Measurements from ENCODE around the gene NUP205.
A peak's percentile ranks its signal among the peaks of the same experiment; 100 is the strongest.

The NUP205 gene

GRCh38 chr7:135550196-135550595, 7.5 kb upstream of the NUP205 start:
- DNase-seq (ENCODE audit: low spot score) = no peak

- no peak for DNase-seq (ENCODE audit: low spot score)
Observed at GRCh38 chr7:135552148-135552547, 5.6 kb upstream of the NUP205 start.

- DNase-seq (ENCODE audit: low spot score) = no peak
Observed at GRCh38 chr7:135553346-135553745, 4.4 kb upstream of the NUP205 start.

- peak; percentile 73 for DNase-seq (ENCODE audit: low spot score)
Observed at GRCh38 chr7:135558337-135558767, 635 bp downstream of the NUP205 start.

- DNase-seq (ENCODE audit: low spot score) = no peak
Observed at GRCh38 chr7:135558881-135559280, 1.2 kb downstream of the NUP205 start.

GRCh38 chr7:135560631-135561030, 2.9 kb downstream of the NUP205 start:
- DNase-seq (ENCODE audit: low spot score) = no peak

GRCh38 chr7:135562720-135563119, 5.0 kb downstream of the NUP205 start:
- DNase-seq (ENCODE audit: low spot score) = no peak

- DNase-seq (ENCODE audit: low spot score) = no peak
Observed at GRCh38 chr7:135571834-135572233, 14.1 kb downstream of the NUP205 start.

- DNase-seq (ENCODE audit: low spot score) = no peak
Observed at GRCh38 chr7:135573541-135573940, 15.8 kb downstream of the NUP205 start.

GRCh38 chr7:135575296-135575695, 17.6 kb downstream of the NUP205 start:
- no peak for DNase-seq (ENCODE audit: low spot score)

- DNase-seq (ENCODE audit: low spot score) = no peak
Observed at GRCh38 chr7:135578569-135578968, 20.9 kb downstream of the NUP205 start.

- no peak for DNase-seq (ENCODE audit: low spot score)
Observed at GRCh38 chr7:135584362-135585353, 26.9 kb downstream of the NUP205 start.

- no peak for DNase-seq (ENCODE audit: low spot score)
Observed at GRCh38 chr7:135597181-135597925, 39.6 kb downstream of the NUP205 start.

- no peak for DNase-seq (ENCODE audit: low spot score)
Observed at GRCh38 chr7:135597926-135598305, 40.2 kb downstream of the NUP205 start.

- no peak for DNase-seq (ENCODE audit: low spot score)
Observed at GRCh38 chr7:135599471-135599870, 41.8 kb downstream of the NUP205 start.

GRCh38 chr7:135600226-135600625, 42.5 kb downstream of the NUP205 start:
- no peak for DNase-seq (ENCODE audit: low spot score)

GRCh38 chr7:135601182-135601581, 43.5 kb downstream of the NUP205 start:
- DNase-seq (ENCODE audit: low spot score) = no peak

GRCh38 chr7:135602304-135602703, 44.6 kb downstream of the NUP205 start:
- DNase-seq (ENCODE audit: low spot score) = no peak

GRCh38 chr7:135616136-135616535, 58.4 kb downstream of the NUP205 start:
- no peak for DNase-seq (ENCODE audit: low spot score)

GRCh38 chr7:135617781-135618180, 60.1 kb downstream of the NUP205 start:
- no peak for DNase-seq (ENCODE audit: low spot score)

GRCh38 chr7:135618510-135618909, 60.8 kb downstream of the NUP205 start:
- DNase-seq (ENCODE audit: low spot score) = no peak

- no peak for DNase-seq (ENCODE audit: low spot score)
Observed at GRCh38 chr7:135620447-135620846, 62.7 kb downstream of the NUP205 start.

Data from left forelimb (tissue), 1 donor.